K562 (cell line): ENCODE measurements around the gene KRTAP2-3.
"Not testable (repeated sequence)": the region's sequence is repeated elsewhere in the genome, so short reads cannot be mapped to it uniquely, and the experiment has no call there.

Experiments used
- CTCF ChIP-seq, 3 experiments: IDR thresholded peaks in 2 of 3; conservative IDR thresholded peaks in 1 of 3; 2 replicates each; pipeline ENCODE4 v1.5.1; 2011 to 2012; ENCODE audit warnings: low read length in 3 of 3, mild to moderate bottlenecking in 3 of 3, control low read depth in 2 of 3, improper control_type of control experiment in 1 of 3, inconsistent platforms in 1 of 3, low read depth in 1 of 3, mixed read lengths in 1 of 3, moderate library complexity in 1 of 3; ENCODE audit not compliant: insufficient read depth in 2 of 3
- TAF1 ChIP-seq: IDR thresholded peaks from 2 replicates; pipeline ENCODE4 v1.6.1; 2011; ENCODE audit warnings: mild to moderate bottlenecking, low read length, moderate library complexity; ENCODE audit not compliant: insufficient read depth, control insufficient read depth, severe bottlenecking; ENCODE audit errors: extremely low read depth
- ZNF384 ChIP-seq: IDR thresholded peaks from 2 replicates; pipeline ENCODE4 v1.6.1; 2012; ENCODE audit warnings: low read depth, low read length, improper control_type of control experiment

DNA sequence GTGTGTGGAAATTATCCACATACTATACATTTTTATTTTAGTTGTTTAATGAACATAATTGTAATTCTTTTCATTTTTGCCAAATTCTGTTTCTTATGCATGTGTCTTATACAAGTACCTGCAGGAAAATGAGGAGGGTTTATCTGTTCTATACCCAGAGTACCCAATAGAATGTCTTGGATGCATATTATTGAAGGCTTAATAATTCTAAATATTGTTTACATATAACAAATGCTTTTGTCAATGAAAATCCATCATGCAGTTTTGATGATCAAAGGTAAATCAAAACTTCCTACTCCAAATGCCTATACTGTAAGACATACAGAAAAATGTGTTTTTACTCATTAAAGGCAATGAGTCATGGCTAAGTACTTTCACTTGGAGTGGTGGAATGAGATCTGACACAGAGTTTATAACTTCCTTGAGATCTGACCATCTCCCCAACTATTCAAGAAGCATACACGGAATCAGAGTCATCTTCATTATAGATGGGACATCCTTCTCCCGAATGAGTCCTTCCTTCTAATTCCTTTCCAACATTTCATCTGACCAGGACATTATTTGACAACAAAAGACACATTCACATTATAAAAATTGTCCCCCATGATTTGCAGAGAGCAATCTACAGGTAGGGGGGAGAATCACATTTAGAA, 44.6 kb upstream of the KRTAP2-3 start:
- not testable (repeated sequence) for TF ChIP-seq TAF1; CTCF (IDR thresholded peaks at IDR 0.05 in 2 of 3, conservative IDR thresholded peaks at IDR 0.05 in 1 of 3; ENCODE audit: insufficient read depth in 2 of 3, low read depth in 1 of 3, low read length in 3 of 3); ZNF384
